GM18508 (cell line): ENCODE results near the gene OR52N2.

ENCODE experiments used
- ATAC-seq: cut with Tn5 transposase; IDR thresholded peaks from one replicate; pipeline ENCODE4 v1.9.1; 2021; ENCODE audit warnings: moderate number of reproducible peaks; ENCODE audit not compliant: insufficient read depth, unreplicated experiment

Gene OR52N2

GRCh38 chr11:5808500-5809121 is at the start of gene OR52N2:
Gene OR52N2, plus strand, starts transcription at chr11:5808924. Its CDS starts 11,412 bp downstream, at chr11:5820336.
- ATAC-seq = peak; percentile 88

GRCh38 chr11:5767056-5767455 is 41.7 kb upstream of the OR52N2 start:
- ATAC-seq = no peak

GRCh38 chr11:5783255-5783654 is 25.5 kb upstream of the OR52N2 start, which contains the start of gene OR52N5:
Gene OR52N5, minus strand, starts transcription at chr11:5783355. Its CDS starts 4,721 bp downstream, at chr11:5778634.
- no peak for ATAC-seq

GRCh38 chr11:5791165-5791564 is 17.6 kb upstream of the OR52N2 start, which contains the start of gene OR52N1:
Gene OR52N1, minus strand, starts transcription at chr11:5791265. Its CDS starts 2,449 bp downstream, at chr11:5788816.
- ATAC-seq = no peak

- ATAC-seq = no peak
These were observed 12.2 kb upstream of the OR52N2 start for GRCh38 chr11:5796541-5796940.

GRCh38 chr11:5803982-5804381 is 4.7 kb upstream of the OR52N2 start:
- no peak for ATAC-seq

GRCh38 chr11:5807580-5807979 is 1.1 kb upstream of the OR52N2 start:
- ATAC-seq = no peak

- no peak for ATAC-seq
These were observed 397 bp downstream of the OR52N2 start for GRCh38 chr11:5809122-5809519.

- no peak for ATAC-seq
These were observed 1.4 kb downstream of the OR52N2 start for GRCh38 chr11:5809905-5810795.

- no peak for ATAC-seq
These were observed 6.8 kb downstream of the OR52N2 start for GRCh38 chr11:5815534-5815933.

GRCh38 chr11:5818245-5818886 is 9.6 kb downstream of the OR52N2 start:
- ATAC-seq = no peak

- no peak for ATAC-seq
These were observed 22.6 kb downstream of the OR52N2 start for GRCh38 chr11:5831196-5831829.

GRCh38 chr11:5833446-5833845 is 24.7 kb downstream of the OR52N2 start:
- no peak for ATAC-seq

GRCh38 chr11:5837695-5838094 is 29.0 kb downstream of the OR52N2 start:
- ATAC-seq = no peak

GRCh38 chr11:5841797-5842196 is 33.1 kb downstream of the OR52N2 start, which contains the start of gene OR52E6:
Gene OR52E6, minus strand, starts transcription at chr11:5841897. Its CDS starts 0 bp downstream, at chr11:5841897.
- ATAC-seq = no peak

GRCh38 chr11:5846701-5847100 is 38.0 kb downstream of the OR52N2 start:
- ATAC-seq = no peak

GRCh38 chr11:5847711-5848110 is 39.0 kb downstream of the OR52N2 start:
- ATAC-seq = no peak

- ATAC-seq = no peak
These were observed 42.3 kb downstream of the OR52N2 start for GRCh38 chr11:5851002-5851401.

GRCh38 chr11:5857590-5857989 is 48.9 kb downstream of the OR52N2 start, which contains the start of gene OR52E8:
Gene OR52E8, minus strand, starts transcription at chr11:5857690. Its CDS starts 0 bp downstream, at chr11:5857690.
- ATAC-seq = no peak

- no peak for ATAC-seq
These were observed 57.1 kb downstream of the OR52N2 start for GRCh38 chr11:5865826-5866225.
